DMS53 treated with DMSO at 0.1 percent for 48 hours (cell line): ENCODE results near the gene SGSM1.
"Not testable (repeated sequence)": the region's sequence is repeated elsewhere in the genome, so short reads cannot be mapped to it uniquely, and the experiment has no call there.

Experiments used
- DNase-seq: peaks from one replicate; lab custom pipeline; 2025; ENCODE audit not compliant: unreplicated experiment; lab: John Stamatoyannopoulos, UW

SGSM1 gene

GRCh38 chr22:24887260-24887659 is 81.2 kb downstream of the SGSM1 start:
- no peak for DNase-seq

GRCh38 chr22:24893341-24894070 is 87.5 kb downstream of the SGSM1 start:
- DNase-seq: no peak

- peak; percentile 83 for DNase-seq
These were observed 88.4 kb downstream of the SGSM1 start for GRCh38 chr22:24894220-24894975.

- peak; percentile 34 for DNase-seq
These were observed 89.0 kb downstream of the SGSM1 start for GRCh38 chr22:24894998-24895397.

- no peak for DNase-seq
These were observed 95.4 kb downstream of the SGSM1 start for GRCh38 chr22:24901448-24901847.

GRCh38 chr22:24905909-24906308 is 99.9 kb downstream of the SGSM1 start:
- DNase-seq: no peak

- not testable (repeated sequence) for DNase-seq
These were observed 101.1 kb downstream of the SGSM1 start for GRCh38 chr22:24907101-24907500.

- DNase-seq: no peak
These were observed 114.0 kb downstream of the SGSM1 start for GRCh38 chr22:24920029-24920428.

GRCh38 chr22:24925586-24926427 is 119.8 kb downstream of the SGSM1 start:
- DNase-seq: no peak

GRCh38 chr22:24926428-24926725 is 120.4 kb downstream of the SGSM1 start:
- no peak for DNase-seq

- no peak for DNase-seq
These were observed 121.0 kb downstream of the SGSM1 start for GRCh38 chr22:24926849-24927579.

- DNase-seq: no peak
These were observed 122.3 kb downstream of the SGSM1 start for GRCh38 chr22:24928322-24928721.

- DNase-seq: no peak
These were observed 124.7 kb downstream of the SGSM1 start for GRCh38 chr22:24930678-24931077.

- no peak for DNase-seq
These were observed 129.9 kb downstream of the SGSM1 start for GRCh38 chr22:24935771-24936483.

- no peak for DNase-seq
These were observed 131.1 kb downstream of the SGSM1 start for GRCh38 chr22:24937114-24937513.

- no peak for DNase-seq
These were observed 132.8 kb downstream of the SGSM1 start for GRCh38 chr22:24938741-24939341.

- DNase-seq: no peak
These were observed 136.3 kb downstream of the SGSM1 start for GRCh38 chr22:24942301-24942700.

GRCh38 chr22:24944217-24944937 is 138.4 kb downstream of the SGSM1 start:
- no peak for DNase-seq

- DNase-seq: no peak
These were observed 139.4 kb downstream of the SGSM1 start for GRCh38 chr22:24945430-24945829.
